Left kidney (tissue), 1 donor: ENCODE measurements around the gene COL4A1. TPM values are rescaled to one million over a fixed set of nuclear protein-coding genes. Genes with fewer than 3 reads are reported as not detected.

Experiments used
- polyA plus RNA-seq: library from polyadenylated mRNA; unstranded; fragments of 120-200 nt; gene quantifications from one replicate; pipeline ENCODE4 v1.2.1, GENCODE V29; 2013; ENCODE audit not compliant: insufficient read length

Gene COL4A1
- polyA plus RNA-seq, 1 donor = 531 TPM

Other genes with a start within 250 kb of the COL4A1 start
- 406 TPM for gene COL4A2, start 127 bp upstream of the COL4A1 start, polyA plus RNA-seq